H1 (cell line): Measurements from ENCODE around the gene LRIT2. TPM values are rescaled to one million over a fixed set of nuclear protein-coding genes. Genes with fewer than 3 reads are reported as not detected.

Experiments used
- CTCF ChIA-PET: fragments of 300-600 bp; sonication (Branson Sonifier 250); formaldehyde crosslinking; loops from one replicate; lab custom pipeline; 2021; ENCODE audit not compliant: partially characterized antibody; lab: Charles Lee
- POLR2A ChIA-PET: fragments of 300-600 bp; sonication (Branson Sonifier 250); formaldehyde crosslinking; loops from one replicate; lab custom pipeline; 2021; ENCODE audit warnings: inconsistent platforms; ENCODE audit not compliant: partially characterized antibody; lab: Charles Lee
- DNase-seq, 2 experiments: peaks; one replicate each; pipeline versions ENCODE4 v3.0.0 to v3.0.0-alpha.2; 2010 to 2022; ENCODE audit warnings: low spot score in 2 of 2, low read depth in 1 of 2, mixed read lengths in 1 of 2
- FAIRE-seq: peaks from 2 replicates; lab custom pipeline; 2011; peaks lifted over from hg19 to GRCh38; lab: Jason Lieb, UNC
- H2AFZ ChIP-seq: 2 replicates; pipeline ENCODE4 v1.8.1; 2012; ENCODE audit warnings: low read length, inconsistent platforms
- H2AK5ac ChIP-seq: 2 replicates; pipeline ENCODE4 v1.6.1; 2013; ENCODE audit warnings: low read depth, low read length
- H2BK120ac ChIP-seq: replicated peaks from 2 replicates; pipeline ENCODE3; 2013; ENCODE audit warnings: low read depth, low read length, inconsistent platforms
- H2BK12ac ChIP-seq: 2 replicates; pipeline ENCODE4 v1.6.1; 2013; ENCODE audit warnings: low read depth, low read length
- H2BK15ac ChIP-seq: 2 replicates; pipeline ENCODE4 v1.6.1; 2013; ENCODE audit warnings: low read length
- H2BK20ac ChIP-seq: 2 replicates; pipeline ENCODE4 v1.6.1; 2013; ENCODE audit warnings: low read length
- H2BK5ac ChIP-seq: 2 replicates; pipeline ENCODE4 v1.6.1; 2013; ENCODE audit warnings: low read depth, low read length
- H3K14ac ChIP-seq: 2 replicates; pipeline ENCODE4 v1.6.1; 2013; ENCODE audit warnings: inconsistent platforms; ENCODE audit not compliant: insufficient read length
- H3K18ac ChIP-seq: 2 replicates; pipeline ENCODE4 v1.6.1; 2013; ENCODE audit warnings: low read length; ENCODE audit errors: extremely low read depth
- H3K23ac ChIP-seq: 2 replicates; pipeline ENCODE4 v1.6.1; 2013; ENCODE audit warnings: inconsistent platforms; ENCODE audit not compliant: insufficient read length
- H3K23me2 ChIP-seq: 2 replicates; pipeline ENCODE4 v1.6.1; 2013; ENCODE audit warnings: low read depth, low read length
- H3K27ac ChIP-seq: 2 replicates; pipeline ENCODE4 v1.6.1; 2011; ENCODE audit warnings: low read depth, low read length, inconsistent platforms
- H3K27me3 ChIP-seq, 4 experiments: replicated peaks in 1 of 4; 1 replicate in 1 of 4; 2 replicates in 3 of 4; pipeline versions ENCODE4 v1.6.1 to v1.8.1; 2011 to 2013; ENCODE audit warnings: low read length in 3 of 4, mild to moderate bottlenecking in 3 of 4, inconsistent platforms in 2 of 4, mixed read lengths in 2 of 4, moderate library complexity in 1 of 4; ENCODE audit not compliant: control insufficient read depth in 3 of 4, insufficient read depth in 3 of 4; ENCODE audit errors: extremely low read depth in 1 of 4
- H3K36me3 ChIP-seq, 4 experiments: 2 replicates each; pipeline versions ENCODE4 v1.6.1 to v1.8.1; 2011 to 2013; ENCODE audit warnings: mild to moderate bottlenecking in 4 of 4, low read length in 3 of 4, moderate library complexity in 2 of 4, control low read depth in 1 of 4, inconsistent platforms in 1 of 4; ENCODE audit not compliant: insufficient read depth in 4 of 4, control insufficient read depth in 2 of 4
- H3K4ac ChIP-seq: replicated peaks from 2 replicates; pipeline ENCODE3; 2013; ENCODE audit warnings: low read length, low read depth, mixed read lengths, inconsistent platforms; ENCODE audit not compliant: insufficient read length
- H3K4me1 ChIP-seq, 4 experiments: replicated peaks in 1 of 4; 1 replicate in 1 of 4; 2 replicates in 3 of 4; pipeline versions ENCODE4 v1.6.1 to v1.8.1; 2011 to 2013; ENCODE audit warnings: low read length in 3 of 4, inconsistent platforms in 2 of 4, mixed read lengths in 1 of 4; ENCODE audit not compliant: insufficient read depth in 4 of 4, control insufficient read depth in 3 of 4
- H3K4me2 ChIP-seq, 2 experiments: 2 replicates each; pipeline versions ENCODE4 v1.6.1 to v1.8.1; 2011 to 2013; ENCODE audit warnings: low read depth in 2 of 2, low read length in 2 of 2, control low read depth in 1 of 2, inconsistent platforms in 1 of 2, mild to moderate bottlenecking in 1 of 2; ENCODE audit not compliant: insufficient read depth in 1 of 2
- H3K4me3 ChIP-seq, 4 experiments: fragments of 200-600, 300-600 bp in 1 of 4; sonication (generic), shearing (Covaris generic), sonication (Bioruptor Twin) in 1 of 4; 2 replicates each; pipeline versions ENCODE4 v1.5.1 to v1.8.1; 2011 to 2016; ENCODE audit warnings: low read length in 4 of 4, low read depth in 3 of 4, control low read depth in 2 of 4, inconsistent platforms in 2 of 4, mild to moderate bottlenecking in 2 of 4, mixed read lengths in 1 of 4, moderate library complexity in 1 of 4; ENCODE audit not compliant: insufficient read depth in 2 of 4; ENCODE audit errors: extremely low read depth in 1 of 4
- H3K56ac ChIP-seq: replicated peaks from 2 replicates; pipeline ENCODE3; 2013; ENCODE audit warnings: low read depth, mild to moderate bottlenecking, mixed read lengths, low read length, inconsistent platforms; ENCODE audit not compliant: insufficient read length
- H3K79me1 ChIP-seq: 2 replicates; pipeline ENCODE4 v1.6.1; 2013; ENCODE audit warnings: low read depth, low read length, control low read depth
- H3K79me2 ChIP-seq, 2 experiments: 2 replicates each; pipeline versions ENCODE4 v1.6.1 to v1.8.1; 2012 to 2013; ENCODE audit warnings: low read length in 2 of 2, mild to moderate bottlenecking in 2 of 2, inconsistent platforms in 1 of 2; ENCODE audit not compliant: insufficient read depth in 2 of 2, control insufficient read depth in 1 of 2
- H3K9ac ChIP-seq, 4 experiments: replicated peaks in 1 of 4; 1 replicate in 1 of 4; 2 replicates in 3 of 4; pipeline versions ENCODE4 v1.6.1 to v1.8.1; 2011 to 2013; ENCODE audit warnings: low read depth in 3 of 4, low read length in 3 of 4, control low read depth in 2 of 4, mild to moderate bottlenecking in 2 of 4, moderate library complexity in 2 of 4, inconsistent platforms in 1 of 4; ENCODE audit errors: extremely low read depth in 1 of 4
- H3K9me3 ChIP-seq, 2 experiments: 2 replicates each; pipeline versions ENCODE4 v1.6.1 to v1.8.1; 2012 to 2013; ENCODE audit warnings: mild to moderate bottlenecking in 2 of 2, moderate library complexity in 2 of 2, control low read depth in 1 of 2, inconsistent platforms in 1 of 2, low read depth in 1 of 2, low read length in 1 of 2, mixed read lengths in 1 of 2; ENCODE audit not compliant: insufficient read depth in 2 of 2
- H4K20me1 ChIP-seq, 2 experiments: replicated peaks in 1 of 2; 2 replicates each; pipeline versions ENCODE3 to v1.8.1; 2011 to 2013; ENCODE audit warnings: inconsistent platforms in 2 of 2, low read length in 2 of 2, mild to moderate bottlenecking in 1 of 2; ENCODE audit not compliant: insufficient read depth in 2 of 2, control insufficient read depth in 1 of 2
- H4K5ac ChIP-seq: 2 replicates; pipeline ENCODE4 v1.6.1; 2013; ENCODE audit warnings: low read length, low read depth, mixed read lengths, inconsistent platforms; ENCODE audit not compliant: insufficient read length
- H4K8ac ChIP-seq: 2 replicates; pipeline ENCODE4 v1.8.0; 2013; ENCODE audit warnings: mild to moderate bottlenecking, moderate library complexity, low read length, inconsistent platforms; ENCODE audit not compliant: insufficient read depth; ENCODE audit errors: extremely low read depth
- H4K91ac ChIP-seq: replicated peaks from 2 replicates; pipeline ENCODE3; 2013; ENCODE audit warnings: low read length, mixed read lengths, inconsistent platforms; ENCODE audit not compliant: insufficient read length
- CBX5 ChIP-seq: fragments of 300-800, 300-1000 bp; sonication (generic); IDR thresholded peaks from 2 replicates; pipeline ENCODE4 v1.7.1; 2016; ENCODE audit warnings: antibody characterized with exemption, low read length, low read depth
- E2F6 ChIP-seq: IDR thresholded peaks from 2 replicates; pipeline ENCODE4 v1.6.1; 2012; ENCODE audit warnings: inconsistent platforms
- EGR1 ChIP-seq: IDR thresholded peaks from 2 replicates; pipeline ENCODE4 v1.6.1; 2011; ENCODE audit warnings: low read depth, low read length, borderline replicate concordance
- HDAC6 ChIP-seq: IDR thresholded peaks from one replicate; pipeline ENCODE4 v1.7.1; 2012; ENCODE audit warnings: low read depth, mild to moderate bottlenecking, inconsistent platforms, low read length, moderate library complexity
- WGBS, 2 experiments: shearing (Covaris generic) in 1 of 2; methylation state at CpG; one replicate each; pipeline versions ENCODE4 v1.1.6 to v1.1.7; 2013 to 2015; ENCODE audit warnings: low lambda C conversion rate in 2 of 2, mixed read lengths in 2 of 2, inconsistent platforms in 1 of 2, low coverage in 1 of 2, missing lambda C conversion rate in 1 of 2; ENCODE audit not compliant: insufficient replicate concordance in 2 of 2, insufficient coverage in 1 of 2, insufficient read length in 1 of 2; ENCODE audit errors: extremely low coverage in 1 of 2, missing lambda C conversion rate in 1 of 2; 5-methylcytosine and 5-hydroxymethylcytosine counted together
- polyA plus RNA-seq, 7 experiments: library from polyadenylated mRNA; depleted of rRNA in 3 of 7; stranded (reverse) in 5 of 7; unstranded in 2 of 7; fragments of >200 nt in 5 of 7; fragments of 200-250 nt in 2 of 7; gene quantifications; 1 replicate in 5 of 7; 2 replicates in 1 of 7; 4 replicates in 1 of 7; pipeline versions ENCODE4 v1.2.1 to v1.2.3, GENCODE V29; 2011 to 2013; ENCODE audit warnings: missing spikeins in 2 of 7, mixed read lengths in 2 of 7
- total RNA-seq: library from RNA; stranded (reverse); fragmentation: NEBNext Ultra II Directional; extraction: Animal tissue kit (Norgen Biotek cat#: 25700); gene quantifications from 2 replicates; pipeline ENCODE4 v1.2.1, GENCODE V29; 2021

LRIT2 gene
- total and polyA plus RNA-seq, 2 of the 8 experiments (the other 6 are each of a cell fraction or from before 2014, with no cell fraction given): not detected

- DNase-seq: no peak
- H3K9me3 ChIP-seq: peaks cover 0 to 7% of the 10 kb centered on the region in 2 experiments; a peak in 1 of 4 replicates
- 85% methylated on average over 12 of the region's 12 CpGs; no CpG with 5 or more reads in 1 of the 2 experiments for WGBS, 2 experiments
- no peak for FAIRE-seq
- no peak overlapping the region for H3K9ac ChIP-seq
- no peak overlapping the region for H2BK120ac ChIP-seq
- no peak overlapping the region for H3K23ac ChIP-seq
- H4K20me1 ChIP-seq: peaks cover 0 to 7% of the 10 kb centered on the region in 2 experiments
- H3K4me3 ChIP-seq: no peak overlapping the region
- H3K36me3 ChIP-seq: no peaks in the 10 kb centered on the region
- H3K79me2 ChIP-seq: no peaks in the 10 kb centered on the region
- no peaks in the 10 kb centered on the region for H3K27me3 ChIP-seq
- H4K5ac ChIP-seq: no peak overlapping the region
- no peak overlapping the region for H4K91ac ChIP-seq
- H2BK15ac ChIP-seq: no peak overlapping the region
- no peak overlapping the region for H2BK5ac ChIP-seq
- no peak overlapping the region for H2AFZ ChIP-seq
- H3K4me1 ChIP-seq: peaks cover 0 to 2% (median 0%) of the 10 kb centered on the region in 4 experiments; a peak in 2 of 7 replicates
- no peak for TF ChIP-seq E2F6
- TF ChIP-seq EGR1: no peak
- no peak for TF ChIP-seq CBX5
- TF ChIP-seq HDAC6: no peak
- ChIA-PET CTCF (interaction anchor here (0.6 kb wide), 1 partner anchor 24 kb away, joined by 3 read pairs; no protein-coding TSS in a partner anchor), POLR2A (interaction anchor here (1.0 kb wide), 1 partner anchor 36 kb away, joined by 3 read pairs; no protein-coding TSS in a partner anchor)
- no peak overlapping the region for H3K27ac ChIP-seq
- H2BK12ac ChIP-seq: no peak overlapping the region
- H2AK5ac ChIP-seq: no peak overlapping the region
- no peaks in the 10 kb centered on the region for H3K79me1 ChIP-seq
- H3K18ac ChIP-seq: no peak overlapping the region; the same call in 1 of the 2 replicates
- H4K8ac ChIP-seq: no peak overlapping the region
- no peak overlapping the region for H3K4ac ChIP-seq
- no peak overlapping the region for H3K4me2 ChIP-seq
- H2BK20ac ChIP-seq: no peak overlapping the region
- H3K56ac ChIP-seq: no peak overlapping the region
- peaks cover 9% of the 10 kb centered on the region for H3K23me2 ChIP-seq
- H3K14ac ChIP-seq: no peak overlapping the region
These were observed 46.2 kb downstream of the LRIT2 start for GRCh38 chr10:84179059-84179710.
